K562 (cell line): Measurements from ENCODE around the gene ZBTB49. TPM values are rescaled to one million over a fixed set of nuclear protein-coding genes. Genes with fewer than 3 reads are reported as not detected.

Experiments
- CBX1 ChIP-seq: sonication (generic); IDR thresholded peaks from 2 replicates; pipeline ENCODE4 v1.6.1; 2016; ENCODE audit warnings: antibody characterized with exemption, low read depth, mild to moderate bottlenecking
- FOSL1 ChIP-seq: fragments of 200-800 bp; sonication (Bioruptor generic); conservative IDR thresholded peaks from 2 replicates; pipeline ENCODE4 v1.6.1; 2016; ENCODE audit warnings: missing genetic modification characterization, missing compliant biosample characterization
- FOXA3 ChIP-seq, 2 experiments: fragments of 450-650 bp in 1 of 2; sonication (generic) in 1 of 2; formaldehyde crosslinking; IDR thresholded peaks in 1 of 2; conservative IDR thresholded peaks in 1 of 2; 2 replicates each; pipeline versions ENCODE4 v1.4.0 to v1.8.0; 2020 to 2022; ENCODE audit warnings: mild to moderate bottlenecking in 2 of 2, missing genetic modification reagents in 1 of 2
- SRSF3 ChIP-seq: fragments of 200-400 bp; formaldehyde crosslinking; IDR thresholded peaks from 2 replicates; pipeline ENCODE4 v1.6.1; 2016; ENCODE audit warnings: mild to moderate bottlenecking, low read length, moderate library complexity; ENCODE audit not compliant: insufficient read depth
- STAT5A ChIP-seq: IDR thresholded peaks from 2 replicates; pipeline ENCODE4 v1.6.1; 2012; ENCODE audit warnings: low read length, inconsistent platforms, borderline replicate concordance
- TAF1 ChIP-seq: IDR thresholded peaks from 2 replicates; pipeline ENCODE4 v1.6.1; 2011; ENCODE audit warnings: mild to moderate bottlenecking, low read length, moderate library complexity; ENCODE audit not compliant: insufficient read depth, control insufficient read depth, severe bottlenecking; ENCODE audit errors: extremely low read depth
- TCF3 ChIP-seq: sonication (generic); formaldehyde crosslinking; IDR thresholded peaks from 2 replicates; pipeline ENCODE4 v1.4.0; 2020; ENCODE audit warnings: mild to moderate bottlenecking, missing genetic modification reagents
- YY1 ChIP-seq, 3 experiments: IDR thresholded peaks; 2 replicates each; pipeline ENCODE4 v1.6.1; 2011; ENCODE audit warnings: low read length in 2 of 3, mild to moderate bottlenecking in 2 of 3, moderate library complexity in 2 of 3, borderline replicate concordance in 1 of 3, control low read depth in 1 of 3, low read depth in 1 of 3; ENCODE audit not compliant: insufficient read depth in 3 of 3, insufficient replicate concordance in 2 of 3, control insufficient read depth in 1 of 3, insufficient read length in 1 of 3; ENCODE audit errors: extremely low read depth in 1 of 3
- ZBED1 ChIP-seq: IDR thresholded peaks from 2 replicates; pipeline ENCODE4 v1.6.1; 2014
- polyA plus RNA-seq, 8 experiments: library from polyadenylated mRNA; depleted of rRNA in 4 of 8; stranded (reverse) in 5 of 8; unstranded in 3 of 8; fragments of >200 nt; fragmentation: Nextera tagmentation in 2 of 8; fragmentation: Illumina TruSeq in 1 of 8; extraction: Ambion mirVana in 2 of 8; extraction: Trizol in 1 of 8; gene quantifications; 2 replicates each; pipeline versions ENCODE4 v1.2.1 to v1.2.3, GENCODE V29; 2011 to 2014; ENCODE audit warnings: inconsistent platforms in 1 of 8, missing spikeins in 1 of 8
- total RNA-seq, 7 experiments: library from RNA; depleted of rRNA in 6 of 7; stranded (reverse); fragments of >200 nt in 6 of 7; fragmentation: Illumina TruSeq in 2 of 7; extraction: Trizol in 2 of 7; gene quantifications; 2 replicates each; pipeline versions ENCODE4 v1.2.1 to v1.2.3, GENCODE V29; 2011 to 2021; ENCODE audit warnings: low replicate concordance in 1 of 7
- TF ChIP-seq, protein P1 (sequence below): fragments of 450-650 bp; IDR thresholded peaks from 2 replicates; pipeline ENCODE4 v1.6.1; 2016; ENCODE audit warnings: mild to moderate bottlenecking, moderate library complexity
- TF ChIP-seq, protein P2 (sequence below): IDR thresholded peaks from 2 replicates; pipeline ENCODE4 v1.6.1; 2014; ENCODE audit warnings: antibody characterized with exemption
- TF ChIP-seq, protein P3 (sequence below): fragments of 450-650 bp; formaldehyde crosslinking; IDR thresholded peaks from 2 replicates; pipeline ENCODE4 v1.4.0; 2022; ENCODE audit warnings: missing genetic modification characterization

Gene ZBTB49
- total and polyA plus RNA-seq, 9 of the 15 experiments (the other 6 are each of a cell fraction or from before 2014, with no cell fraction given) = 0.49 to 8.0 (median 4.2) TPM

DNA sequence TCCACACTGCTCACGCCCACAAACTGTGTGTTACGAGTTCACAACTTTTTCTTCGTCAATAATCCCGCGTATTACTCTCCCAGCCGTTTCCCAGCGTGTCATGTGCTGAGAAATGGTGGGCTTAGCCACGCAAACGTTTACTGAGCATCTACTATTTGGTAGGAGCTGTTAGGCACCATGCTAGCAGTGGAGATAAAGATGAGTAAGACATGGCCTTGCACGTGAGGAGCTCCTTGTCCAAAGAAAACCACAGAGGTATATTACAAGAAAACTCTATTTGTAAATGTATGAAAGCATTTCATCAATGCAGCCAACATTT is 41.2 kb upstream of the ZBTB49 start (continued):
- TF ChIP-seq, protein P1, sequence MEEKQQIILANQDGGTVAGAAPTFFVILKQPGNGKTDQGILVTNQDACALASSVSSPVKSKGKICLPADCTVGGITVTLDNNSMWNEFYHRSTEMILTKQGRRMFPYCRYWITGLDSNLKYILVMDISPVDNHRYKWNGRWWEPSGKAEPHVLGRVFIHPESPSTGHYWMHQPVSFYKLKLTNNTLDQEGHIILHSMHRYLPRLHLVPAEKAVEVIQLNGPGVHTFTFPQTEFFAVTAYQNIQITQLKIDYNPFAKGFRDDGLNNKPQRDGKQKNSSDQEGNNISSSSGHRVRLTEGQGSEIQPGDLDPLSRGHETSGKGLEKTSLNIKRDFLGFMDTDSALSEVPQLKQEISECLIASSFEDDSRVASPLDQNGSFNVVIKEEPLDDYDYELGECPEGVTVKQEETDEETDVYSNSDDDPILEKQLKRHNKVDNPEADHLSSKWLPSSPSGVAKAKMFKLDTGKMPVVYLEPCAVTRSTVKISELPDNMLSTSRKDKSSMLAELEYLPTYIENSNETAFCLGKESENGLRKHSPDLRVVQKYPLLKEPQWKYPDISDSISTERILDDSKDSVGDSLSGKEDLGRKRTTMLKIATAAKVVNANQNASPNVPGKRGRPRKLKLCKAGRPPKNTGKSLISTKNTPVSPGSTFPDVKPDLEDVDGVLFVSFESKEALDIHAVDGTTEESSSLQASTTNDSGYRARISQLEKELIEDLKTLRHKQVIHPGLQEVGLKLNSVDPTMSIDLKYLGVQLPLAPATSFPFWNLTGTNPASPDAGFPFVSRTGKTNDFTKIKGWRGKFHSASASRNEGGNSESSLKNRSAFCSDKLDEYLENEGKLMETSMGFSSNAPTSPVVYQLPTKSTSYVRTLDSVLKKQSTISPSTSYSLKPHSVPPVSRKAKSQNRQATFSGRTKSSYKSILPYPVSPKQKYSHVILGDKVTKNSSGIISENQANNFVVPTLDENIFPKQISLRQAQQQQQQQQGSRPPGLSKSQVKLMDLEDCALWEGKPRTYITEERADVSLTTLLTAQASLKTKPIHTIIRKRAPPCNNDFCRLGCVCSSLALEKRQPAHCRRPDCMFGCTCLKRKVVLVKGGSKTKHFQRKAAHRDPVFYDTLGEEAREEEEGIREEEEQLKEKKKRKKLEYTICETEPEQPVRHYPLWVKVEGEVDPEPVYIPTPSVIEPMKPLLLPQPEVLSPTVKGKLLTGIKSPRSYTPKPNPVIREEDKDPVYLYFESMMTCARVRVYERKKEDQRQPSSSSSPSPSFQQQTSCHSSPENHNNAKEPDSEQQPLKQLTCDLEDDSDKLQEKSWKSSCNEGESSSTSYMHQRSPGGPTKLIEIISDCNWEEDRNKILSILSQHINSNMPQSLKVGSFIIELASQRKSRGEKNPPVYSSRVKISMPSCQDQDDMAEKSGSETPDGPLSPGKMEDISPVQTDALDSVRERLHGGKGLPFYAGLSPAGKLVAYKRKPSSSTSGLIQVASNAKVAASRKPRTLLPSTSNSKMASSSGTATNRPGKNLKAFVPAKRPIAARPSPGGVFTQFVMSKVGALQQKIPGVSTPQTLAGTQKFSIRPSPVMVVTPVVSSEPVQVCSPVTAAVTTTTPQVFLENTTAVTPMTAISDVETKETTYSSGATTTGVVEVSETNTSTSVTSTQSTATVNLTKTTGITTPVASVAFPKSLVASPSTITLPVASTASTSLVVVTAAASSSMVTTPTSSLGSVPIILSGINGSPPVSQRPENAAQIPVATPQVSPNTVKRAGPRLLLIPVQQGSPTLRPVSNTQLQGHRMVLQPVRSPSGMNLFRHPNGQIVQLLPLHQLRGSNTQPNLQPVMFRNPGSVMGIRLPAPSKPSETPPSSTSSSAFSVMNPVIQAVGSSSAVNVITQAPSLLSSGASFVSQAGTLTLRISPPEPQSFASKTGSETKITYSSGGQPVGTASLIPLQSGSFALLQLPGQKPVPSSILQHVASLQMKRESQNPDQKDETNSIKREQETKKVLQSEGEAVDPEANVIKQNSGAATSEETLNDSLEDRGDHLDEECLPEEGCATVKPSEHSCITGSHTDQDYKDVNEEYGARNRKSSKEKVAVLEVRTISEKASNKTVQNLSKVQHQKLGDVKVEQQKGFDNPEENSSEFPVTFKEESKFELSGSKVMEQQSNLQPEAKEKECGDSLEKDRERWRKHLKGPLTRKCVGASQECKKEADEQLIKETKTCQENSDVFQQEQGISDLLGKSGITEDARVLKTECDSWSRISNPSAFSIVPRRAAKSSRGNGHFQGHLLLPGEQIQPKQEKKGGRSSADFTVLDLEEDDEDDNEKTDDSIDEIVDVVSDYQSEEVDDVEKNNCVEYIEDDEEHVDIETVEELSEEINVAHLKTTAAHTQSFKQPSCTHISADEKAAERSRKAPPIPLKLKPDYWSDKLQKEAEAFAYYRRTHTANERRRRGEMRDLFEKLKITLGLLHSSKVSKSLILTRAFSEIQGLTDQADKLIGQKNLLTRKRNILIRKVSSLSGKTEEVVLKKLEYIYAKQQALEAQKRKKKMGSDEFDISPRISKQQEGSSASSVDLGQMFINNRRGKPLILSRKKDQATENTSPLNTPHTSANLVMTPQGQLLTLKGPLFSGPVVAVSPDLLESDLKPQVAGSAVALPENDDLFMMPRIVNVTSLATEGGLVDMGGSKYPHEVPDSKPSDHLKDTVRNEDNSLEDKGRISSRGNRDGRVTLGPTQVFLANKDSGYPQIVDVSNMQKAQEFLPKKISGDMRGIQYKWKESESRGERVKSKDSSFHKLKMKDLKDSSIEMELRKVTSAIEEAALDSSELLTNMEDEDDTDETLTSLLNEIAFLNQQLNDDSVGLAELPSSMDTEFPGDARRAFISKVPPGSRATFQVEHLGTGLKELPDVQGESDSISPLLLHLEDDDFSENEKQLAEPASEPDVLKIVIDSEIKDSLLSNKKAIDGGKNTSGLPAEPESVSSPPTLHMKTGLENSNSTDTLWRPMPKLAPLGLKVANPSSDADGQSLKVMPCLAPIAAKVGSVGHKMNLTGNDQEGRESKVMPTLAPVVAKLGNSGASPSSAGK = peak; percentile 33; the same call in 1 of the 2 replicates
- TF ChIP-seq STAT5A (no peak), ZBED1 (no peak), CBX1 (no peak), FOXA3 (CRISPR knock-in tag; conservative IDR thresholded peaks at IDR 0.05 in 1 of 2, IDR thresholded peaks at IDR 0.05 in 1 of 2) (no peak), FOSL1 (tag) (peak; percentile 12; the same call in 1 of the 2 replicates), TAF1 (no peak), TCF3 (no peak), YY1 (IDR thresholded peaks at IDR 0.05; ENCODE audit: borderline replicate concordance in 1 of 3, control insufficient read depth in 1 of 3, extremely low read depth in 1 of 3, insufficient read depth in 3 of 3, insufficient read length in 1 of 3, insufficient replicate concordance in 2 of 3, low read depth in 1 of 3, low read length in 2 of 3) (no peak), SRSF3 (no peak)
- TF ChIP-seq, protein P2, sequence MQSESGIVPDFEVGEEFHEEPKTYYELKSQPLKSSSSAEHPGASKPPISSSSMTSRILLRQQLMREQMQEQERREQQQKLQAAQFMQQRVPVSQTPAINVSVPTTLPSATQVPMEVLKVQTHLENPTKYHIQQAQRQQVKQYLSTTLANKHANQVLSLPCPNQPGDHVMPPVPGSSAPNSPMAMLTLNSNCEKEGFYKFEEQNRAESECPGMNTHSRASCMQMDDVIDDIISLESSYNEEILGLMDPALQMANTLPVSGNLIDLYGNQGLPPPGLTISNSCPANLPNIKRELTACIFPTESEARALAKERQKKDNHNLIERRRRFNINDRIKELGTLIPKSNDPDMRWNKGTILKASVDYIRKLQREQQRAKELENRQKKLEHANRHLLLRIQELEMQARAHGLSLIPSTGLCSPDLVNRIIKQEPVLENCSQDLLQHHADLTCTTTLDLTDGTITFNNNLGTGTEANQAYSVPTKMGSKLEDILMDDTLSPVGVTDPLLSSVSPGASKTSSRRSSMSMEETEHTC = 0 out of 2 replicates have a peak, but pooled peaks have one; percentile 37
- TF ChIP-seq, protein P3, sequence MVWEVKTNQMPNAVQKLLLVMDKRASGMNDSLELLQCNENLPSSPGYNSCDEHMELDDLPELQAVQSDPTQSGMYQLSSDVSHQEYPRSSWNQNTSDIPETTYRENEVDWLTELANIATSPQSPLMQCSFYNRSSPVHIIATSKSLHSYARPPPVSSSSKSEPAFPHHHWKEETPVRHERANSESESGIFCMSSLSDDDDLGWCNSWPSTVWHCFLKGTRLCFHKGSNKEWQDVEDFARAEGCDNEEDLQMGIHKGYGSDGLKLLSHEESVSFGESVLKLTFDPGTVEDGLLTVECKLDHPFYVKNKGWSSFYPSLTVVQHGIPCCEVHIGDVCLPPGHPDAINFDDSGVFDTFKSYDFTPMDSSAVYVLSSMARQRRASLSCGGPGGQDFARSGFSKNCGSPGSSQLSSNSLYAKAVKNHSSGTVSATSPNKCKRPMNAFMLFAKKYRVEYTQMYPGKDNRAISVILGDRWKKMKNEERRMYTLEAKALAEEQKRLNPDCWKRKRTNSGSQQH (CRISPR knock-in tag) = no peak
